NCI-H1105 (cell line): ENCODE results near the gene FRMD4A.

Experiments used
- DNase-seq: peaks from one replicate; lab custom pipeline; 2025; lab: John Stamatoyannopoulos, UW

The FRMD4A gene

GRCh38 chr10:13698217-13698616 lies 632.5 kb downstream of the FRMD4A start:
- DNase-seq: no peak

- DNase-seq: no peak
Observed at GRCh38 chr10:13696071-13696470, 634.7 kb downstream of the FRMD4A start.

- no peak for DNase-seq
Observed at GRCh38 chr10:13695588-13695987, 635.1 kb downstream of the FRMD4A start.

GRCh38 chr10:13693783-13694700 lies 636.7 kb downstream of the FRMD4A start:
- DNase-seq: no peak

DNA sequence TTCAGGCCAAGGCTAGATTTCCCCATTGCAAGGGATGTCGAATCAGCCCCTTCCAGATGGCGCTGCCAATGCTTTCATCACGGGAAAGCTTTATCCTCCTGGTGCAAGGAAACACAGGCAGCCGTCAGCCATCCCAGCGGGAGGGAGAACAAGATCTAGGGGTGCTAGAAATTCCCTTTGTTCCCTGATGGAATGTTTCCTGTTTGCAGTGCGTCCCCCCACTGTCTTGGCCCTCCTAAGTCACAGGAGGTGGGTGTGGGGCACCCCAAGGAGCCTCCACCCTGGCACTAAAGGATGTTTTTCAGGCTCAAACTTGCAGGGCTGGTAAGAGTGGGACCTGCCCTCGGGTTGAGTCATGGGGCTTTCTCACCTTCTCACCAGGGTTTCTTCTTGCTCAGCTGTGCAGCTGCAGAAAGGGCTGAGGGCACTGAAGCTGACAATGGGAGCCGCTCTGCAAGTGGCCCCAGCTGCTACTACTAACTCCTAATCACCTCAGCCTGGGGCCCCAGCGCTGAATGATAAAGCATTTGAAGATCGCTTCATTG lies 640.4 kb downstream of the FRMD4A start:
- DNase-seq: no peak

GRCh38 chr10:13686331-13686752 lies 644.4 kb downstream of the FRMD4A start:
- no peak for DNase-seq

DNA sequence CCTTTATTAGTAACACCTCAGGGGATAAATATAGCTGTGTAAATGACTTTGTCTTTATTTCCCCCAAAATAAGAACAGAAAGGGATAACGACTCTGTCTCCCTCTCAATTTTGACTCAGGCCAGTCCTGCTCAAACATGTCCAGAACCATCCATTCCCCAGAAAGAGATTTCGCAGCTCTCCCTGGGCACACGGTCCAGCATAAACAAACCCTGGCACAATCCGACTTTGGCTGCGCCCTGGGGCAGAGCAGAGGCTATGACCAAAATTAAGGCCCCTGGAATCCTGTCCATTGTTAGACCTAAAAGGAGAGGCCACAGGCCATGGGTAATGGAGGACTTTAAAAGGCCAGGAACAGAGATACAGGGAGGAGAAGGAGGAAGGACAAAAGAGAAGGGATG lies 644.8 kb downstream of the FRMD4A start:
- no peak for DNase-seq

DNA sequence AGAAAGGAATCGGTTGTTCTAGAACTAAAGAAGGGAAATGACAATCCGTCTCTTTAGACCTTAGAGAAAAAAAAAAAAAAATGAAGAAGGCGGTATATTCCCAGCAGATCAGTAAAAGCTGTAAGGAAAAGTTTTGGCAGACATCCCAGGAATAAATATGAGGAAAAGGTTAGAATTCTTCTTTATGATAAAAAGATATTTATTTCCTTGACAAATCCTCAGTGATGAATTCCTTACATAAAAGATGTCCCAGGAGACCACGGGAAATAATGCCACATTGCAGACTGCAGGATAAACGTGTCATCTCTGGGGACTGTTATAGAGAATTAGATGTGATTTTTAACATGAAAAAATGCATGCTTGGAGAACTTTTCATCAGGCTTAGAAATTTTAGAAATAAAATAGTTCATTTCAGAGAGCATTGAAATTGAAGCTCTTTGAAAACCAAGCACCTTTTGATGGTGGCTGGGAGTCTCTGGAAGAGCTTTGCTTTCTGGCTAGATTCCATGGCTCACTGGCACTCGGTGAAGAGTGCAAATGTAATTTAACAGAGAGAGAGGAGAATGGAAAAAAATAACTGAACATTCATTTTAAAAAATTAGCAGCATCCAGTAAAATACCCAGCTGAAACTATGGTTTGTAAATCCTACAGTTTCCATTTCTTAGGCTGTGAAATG lies 645.8 kb downstream of the FRMD4A start:
- DNase-seq: no peak

DNA sequence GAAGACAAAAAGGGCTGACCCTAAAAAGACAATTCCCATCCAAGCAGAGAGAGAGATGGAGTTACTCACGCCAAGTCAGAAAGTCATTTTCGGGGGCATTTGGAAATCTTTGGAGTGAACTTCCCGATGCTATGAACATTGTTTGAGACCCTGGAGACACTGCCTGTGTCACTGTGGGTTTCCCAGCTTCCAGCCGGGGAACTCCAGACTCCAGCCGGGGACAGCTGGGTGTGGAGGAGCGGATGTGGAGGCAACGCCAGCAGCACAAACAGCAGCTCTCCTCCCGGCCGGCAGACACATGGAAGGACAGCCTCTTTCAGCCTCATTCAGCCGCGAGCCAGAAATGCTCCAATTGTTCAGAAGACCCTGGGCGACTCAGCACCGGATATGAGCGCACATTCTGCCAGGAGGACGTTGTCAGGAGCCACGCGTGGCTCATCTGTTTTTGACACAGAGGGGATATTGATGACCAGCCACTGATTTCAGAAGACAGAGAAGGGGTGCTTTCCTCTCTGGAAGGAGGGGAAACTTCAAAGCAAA lies 646.4 kb downstream of the FRMD4A start:
- DNase-seq: no peak

DNA sequence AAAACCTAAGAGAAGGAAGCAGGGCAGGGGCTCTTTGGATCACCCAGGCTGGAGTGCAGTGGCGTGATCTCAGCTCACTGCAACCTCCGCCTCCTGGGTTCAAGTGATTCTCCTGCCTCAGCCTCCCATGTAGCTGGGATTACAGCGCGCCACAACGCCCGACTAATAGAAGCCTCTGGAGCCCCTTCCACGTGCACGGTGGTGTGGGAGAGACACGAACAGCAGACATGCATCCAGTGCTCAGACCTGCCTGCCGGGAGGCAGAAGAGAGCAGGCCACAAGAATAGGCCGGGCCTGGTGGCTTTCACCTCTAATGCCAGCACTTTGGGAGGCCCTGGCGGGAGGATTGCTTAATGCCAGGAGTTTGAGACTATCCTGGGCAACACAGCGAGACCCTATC lies 647.7 kb downstream of the FRMD4A start:
- no peak for DNase-seq

GRCh38 chr10:13681960-13682359 lies 648.8 kb downstream of the FRMD4A start:
- no peak for DNase-seq

GRCh38 chr10:13681528-13681927 lies 649.2 kb downstream of the FRMD4A start:
- no peak for DNase-seq

GRCh38 chr10:13681095-13681494 lies 649.6 kb downstream of the FRMD4A start:
- no peak for DNase-seq

GRCh38 chr10:13678101-13678843 lies 652.5 kb downstream of the FRMD4A start:
- DNase-seq: no peak

DNA sequence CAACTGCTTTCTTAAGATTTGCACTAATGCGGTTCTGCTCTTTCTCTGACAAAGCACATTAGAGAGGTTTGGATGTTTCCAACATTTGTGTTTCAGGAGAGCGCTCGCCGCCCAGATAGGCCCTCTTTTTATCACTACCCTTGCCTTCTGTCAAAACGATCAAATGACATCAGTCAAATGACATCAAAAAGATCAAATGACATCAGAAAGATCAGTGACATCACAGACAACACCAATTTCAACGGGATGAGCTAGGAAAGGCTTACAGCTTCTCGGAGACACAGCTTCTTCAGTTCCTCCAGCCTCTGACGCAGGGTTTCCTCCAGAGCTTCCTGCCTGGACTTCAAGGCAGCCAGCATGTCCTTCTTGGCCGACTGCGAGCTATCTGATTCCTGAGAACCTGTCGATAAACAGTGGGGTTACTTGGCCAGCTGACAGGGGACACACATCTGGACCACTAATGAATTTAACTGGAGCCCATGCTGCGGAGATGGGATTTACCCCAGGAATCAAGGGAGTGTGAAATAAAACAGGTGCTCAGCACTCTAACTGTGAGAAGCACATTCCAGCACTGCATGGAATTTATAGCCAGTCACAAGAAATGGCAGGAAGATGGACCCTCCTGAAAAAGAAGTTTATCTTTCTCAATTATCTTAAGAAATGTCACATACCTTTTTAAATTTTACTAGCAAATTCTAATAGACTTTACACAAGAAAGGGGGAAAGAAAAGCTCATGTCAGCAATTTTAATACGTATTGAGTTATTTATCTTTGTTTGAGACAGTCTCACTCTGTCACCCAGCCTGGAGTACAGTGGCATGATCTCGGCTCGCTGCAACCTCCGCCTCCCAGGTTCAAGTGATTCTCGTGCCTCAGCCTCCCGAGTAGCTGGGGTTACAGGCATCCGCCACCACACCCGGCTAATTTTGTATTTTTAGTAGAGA lies 655.8 kb downstream of the FRMD4A start:
- DNase-seq: no peak

- no peak for DNase-seq
Observed at GRCh38 chr10:13673156-13673555, 657.6 kb downstream of the FRMD4A start.

DNA sequence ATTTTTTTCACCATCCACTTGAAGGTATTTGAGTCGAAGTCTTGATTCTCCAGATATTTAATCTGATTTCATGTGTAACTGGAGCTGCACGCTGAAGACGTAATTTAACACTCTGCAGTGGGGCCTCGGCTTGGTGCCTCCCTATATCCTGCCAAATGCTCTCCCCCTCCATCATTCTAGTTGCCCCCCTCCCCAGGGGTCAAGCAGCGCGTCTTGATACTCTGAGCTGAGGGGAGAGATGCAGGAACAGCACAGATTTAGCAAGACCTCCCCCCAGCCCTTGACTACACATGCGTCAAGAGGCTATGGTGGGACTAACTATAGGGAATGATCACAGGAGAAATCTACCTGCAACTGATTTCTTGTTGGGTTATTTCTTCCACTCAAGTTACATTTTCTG lies 658.2 kb downstream of the FRMD4A start:
- DNase-seq: no peak

DNA sequence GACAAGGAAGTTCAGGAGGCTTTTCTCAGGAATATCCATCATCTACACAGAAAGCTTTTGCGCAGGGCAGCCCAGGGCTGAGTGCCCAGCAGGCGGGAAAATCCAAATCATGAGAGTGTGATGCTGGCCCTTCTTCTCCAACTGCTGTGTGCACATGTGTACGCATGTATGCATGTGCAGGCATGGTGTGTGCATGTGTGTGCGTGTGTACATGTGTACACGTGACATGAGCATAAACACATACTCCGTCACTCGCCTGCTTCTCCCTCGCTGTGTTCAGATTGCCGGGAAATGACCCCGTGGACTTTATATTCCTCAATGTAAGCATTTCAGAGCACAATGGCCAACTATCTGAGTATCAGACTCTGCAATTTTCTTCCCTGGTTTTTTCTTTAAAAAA lies 658.8 kb downstream of the FRMD4A start:
- DNase-seq: no peak

GRCh38 chr10:13670311-13670710 lies 660.4 kb downstream of the FRMD4A start:
- no peak for DNase-seq

GRCh38 chr10:13669901-13670300 lies 660.8 kb downstream of the FRMD4A start:
- no peak for DNase-seq
